RWPE2 (cell line): Measurements from ENCODE around the gene ITGA11.

Experiments
- ATAC-seq: fragments of 200-7000 bp; cut with Tn5 transposase; 3 replicates; pipeline ENCODE4 v1.9.1; 2021; ENCODE audit warnings: low read depth
- DNase-seq: peaks from one replicate; pipeline ENCODE4 v3.0.0-alpha.2; 2020; ENCODE audit warnings: low spot score
- H3K27ac ChIP-seq: fragments of 450-650 bp; 2 replicates; pipeline ENCODE4 v1.5.1; 2017; ENCODE audit warnings: mild to moderate bottlenecking; ENCODE audit not compliant: poor library complexity, severe bottlenecking
- H3K27me3 ChIP-seq: fragments of 250-450 bp; sonication (Bioruptor Pico); 2 replicates; pipeline ENCODE4 v1.5.1; 2021; ENCODE audit warnings: mild to moderate bottlenecking, moderate library complexity; ENCODE audit not compliant: insufficient read depth, poor library complexity, severe bottlenecking
- H3K36me3 ChIP-seq: fragments of 250-450 bp; sonication (Bioruptor Pico); 2 replicates; pipeline ENCODE4 v1.5.1; 2020; ENCODE audit warnings: low read depth, mild to moderate bottlenecking, moderate library complexity
- H3K4me1 ChIP-seq: fragments of 250-450 bp; sonication (Bioruptor Pico); 2 replicates; pipeline ENCODE4 v1.5.1; 2021; ENCODE audit warnings: mild to moderate bottlenecking, moderate library complexity; ENCODE audit not compliant: insufficient read depth, poor library complexity, severe bottlenecking
- H3K4me3 ChIP-seq: fragments of 250-450 bp; sonication (Bioruptor Pico); 2 replicates; pipeline ENCODE4 v1.5.1; 2021; ENCODE audit warnings: mild to moderate bottlenecking, moderate library complexity; ENCODE audit not compliant: severe bottlenecking
- H3K9me3 ChIP-seq: fragments of 250-450 bp; sonication (Bioruptor Pico); 2 replicates; pipeline ENCODE4 v1.5.1; 2021; ENCODE audit warnings: mild to moderate bottlenecking, moderate library complexity; ENCODE audit not compliant: severe bottlenecking
- TF ChIP-seq, protein P1 (sequence below): fragments of 450-650 bp; IDR thresholded peaks from one replicate; pipeline ENCODE4 v1.5.1; 2017; ENCODE audit warnings: mild to moderate bottlenecking, moderate library complexity; ENCODE audit not compliant: poor library complexity, severe bottlenecking

ITGA11 gene

DNA sequence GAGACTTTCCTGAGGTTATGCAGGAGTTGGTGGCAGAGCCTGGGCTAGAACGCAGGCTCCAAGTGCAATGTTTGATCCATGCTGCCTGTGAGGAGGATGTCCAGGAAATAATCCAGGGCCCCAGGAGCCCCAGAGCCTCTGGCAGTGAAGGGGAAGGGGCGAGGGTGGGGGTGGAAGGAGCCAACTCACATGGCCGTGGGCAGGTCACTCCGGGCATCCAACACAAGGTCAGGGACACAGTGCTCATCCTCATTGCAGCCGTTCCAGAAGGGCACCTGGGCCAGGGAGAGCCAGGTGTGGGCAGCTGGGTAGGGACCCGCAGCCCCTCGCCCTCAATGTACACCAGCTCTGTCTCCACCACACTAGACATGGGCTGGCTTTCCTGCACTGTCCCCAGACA lies 110.7 kb downstream of the ITGA11 start:
- no peaks in the 10 kb centered on the region for H3K36me3 ChIP-seq
- no peak overlapping the region for H3K27ac ChIP-seq
- ATAC-seq: no peak

DNA sequence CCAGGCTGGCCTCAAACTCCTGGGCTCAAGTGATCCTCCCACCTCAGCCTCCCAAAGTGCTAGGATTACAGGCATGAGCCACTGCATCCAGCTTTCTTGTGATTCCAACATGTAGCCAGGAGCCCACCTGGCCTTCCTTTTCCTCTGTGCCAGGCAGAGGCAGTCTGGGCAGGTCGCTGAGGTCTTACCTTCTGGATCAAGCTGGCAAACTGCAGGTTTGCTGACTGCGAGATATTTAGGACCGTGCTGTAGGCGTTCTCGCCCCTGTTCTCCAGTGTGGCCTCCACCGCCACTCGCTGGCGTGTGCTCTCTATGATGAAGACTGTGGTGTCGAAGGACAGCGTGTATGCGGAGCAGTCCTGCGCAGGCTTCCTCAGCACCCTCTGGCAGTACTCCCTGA lies 112.0 kb downstream of the ITGA11 start:
- H3K9me3 ChIP-seq: no peaks in the 10 kb centered on the region
- no peaks in the 10 kb centered on the region for H3K4me1 ChIP-seq
- ATAC-seq (no peak), DNase-seq (peak; percentile 58)
- H3K27ac ChIP-seq: no peak overlapping the region
- TF ChIP-seq, protein P1, sequence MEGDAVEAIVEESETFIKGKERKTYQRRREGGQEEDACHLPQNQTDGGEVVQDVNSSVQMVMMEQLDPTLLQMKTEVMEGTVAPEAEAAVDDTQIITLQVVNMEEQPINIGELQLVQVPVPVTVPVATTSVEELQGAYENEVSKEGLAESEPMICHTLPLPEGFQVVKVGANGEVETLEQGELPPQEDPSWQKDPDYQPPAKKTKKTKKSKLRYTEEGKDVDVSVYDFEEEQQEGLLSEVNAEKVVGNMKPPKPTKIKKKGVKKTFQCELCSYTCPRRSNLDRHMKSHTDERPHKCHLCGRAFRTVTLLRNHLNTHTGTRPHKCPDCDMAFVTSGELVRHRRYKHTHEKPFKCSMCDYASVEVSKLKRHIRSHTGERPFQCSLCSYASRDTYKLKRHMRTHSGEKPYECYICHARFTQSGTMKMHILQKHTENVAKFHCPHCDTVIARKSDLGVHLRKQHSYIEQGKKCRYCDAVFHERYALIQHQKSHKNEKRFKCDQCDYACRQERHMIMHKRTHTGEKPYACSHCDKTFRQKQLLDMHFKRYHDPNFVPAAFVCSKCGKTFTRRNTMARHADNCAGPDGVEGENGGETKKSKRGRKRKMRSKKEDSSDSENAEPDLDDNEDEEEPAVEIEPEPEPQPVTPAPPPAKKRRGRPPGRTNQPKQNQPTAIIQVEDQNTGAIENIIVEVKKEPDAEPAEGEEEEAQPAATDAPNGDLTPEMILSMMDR: no peak
- no peaks in the 10 kb centered on the region for H3K27me3 ChIP-seq
- H3K36me3 ChIP-seq: no peaks in the 10 kb centered on the region
- no peak overlapping the region for H3K4me3 ChIP-seq

More for the DNA sequence above, 110.7 kb downstream of the ITGA11 start:
- no peak overlapping the region for H3K4me3 ChIP-seq
- no peak for DNase-seq
- H3K27me3 ChIP-seq: no peaks in the 10 kb centered on the region
- no peaks in the 10 kb centered on the region for H3K4me1 ChIP-seq
- TF ChIP-seq, protein P1: no peak
- H3K9me3 ChIP-seq: no peaks in the 10 kb centered on the region

DNA sequence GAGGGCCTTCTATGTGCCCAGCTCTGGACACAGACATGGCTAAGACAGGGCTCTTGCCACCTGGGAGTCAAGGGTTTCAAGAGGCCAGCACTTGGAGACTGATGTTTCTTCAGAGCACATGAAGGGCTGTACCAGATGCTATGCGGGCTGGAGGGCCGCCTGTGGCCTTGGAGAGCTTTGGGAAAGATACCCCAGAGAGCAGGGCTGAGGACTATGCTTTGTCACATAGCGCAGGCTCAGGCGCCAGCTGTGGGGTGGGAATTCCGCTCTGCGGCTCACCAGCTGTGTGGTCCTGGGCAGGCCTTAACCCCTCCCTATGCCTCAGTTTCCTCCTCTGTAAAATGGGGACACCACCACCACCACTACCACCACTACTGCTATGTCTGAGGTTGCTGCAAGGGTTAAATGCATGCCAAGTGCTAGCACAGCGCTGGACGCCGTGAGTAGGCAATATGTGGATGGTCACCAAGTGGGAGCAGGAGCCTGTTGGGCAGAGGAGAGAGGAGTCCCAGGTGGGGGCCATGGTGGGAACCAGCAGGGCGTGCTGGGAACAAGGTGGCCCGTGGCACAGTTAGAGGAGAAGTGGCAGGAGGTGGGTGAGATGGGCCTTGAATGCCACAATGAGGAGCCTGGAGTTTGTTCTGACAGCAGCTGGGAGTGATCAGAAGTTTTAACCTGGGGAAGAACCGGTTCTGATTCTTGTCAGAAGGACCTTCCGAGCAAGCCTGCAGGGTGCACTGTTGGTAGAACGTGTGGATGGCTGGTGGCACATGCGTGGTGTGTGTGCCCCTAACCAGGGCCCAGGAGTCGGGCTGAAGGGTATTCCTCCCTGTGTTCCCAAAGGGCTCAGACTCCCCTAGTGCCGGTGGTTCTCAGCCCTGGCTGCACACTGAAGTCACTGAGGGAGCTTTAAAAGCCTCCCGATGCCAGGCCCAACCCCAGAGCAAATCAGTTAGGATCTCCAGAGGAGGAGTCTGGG lies 112.7 kb downstream of the ITGA11 start:
- Histone ChIP-seq H3K36me3 (no peaks in the 10 kb centered on the region), H3K4me3 (no peak overlapping the region), H3K9me3 (no peaks in the 10 kb centered on the region), H3K27ac (no peak overlapping the region), H3K27me3 (no peaks in the 10 kb centered on the region), H3K4me1 (no peaks in the 10 kb centered on the region)
- no peak for ATAC-seq
- peak; percentile 63 for DNase-seq
- TF ChIP-seq, protein P1: no peak

DNA sequence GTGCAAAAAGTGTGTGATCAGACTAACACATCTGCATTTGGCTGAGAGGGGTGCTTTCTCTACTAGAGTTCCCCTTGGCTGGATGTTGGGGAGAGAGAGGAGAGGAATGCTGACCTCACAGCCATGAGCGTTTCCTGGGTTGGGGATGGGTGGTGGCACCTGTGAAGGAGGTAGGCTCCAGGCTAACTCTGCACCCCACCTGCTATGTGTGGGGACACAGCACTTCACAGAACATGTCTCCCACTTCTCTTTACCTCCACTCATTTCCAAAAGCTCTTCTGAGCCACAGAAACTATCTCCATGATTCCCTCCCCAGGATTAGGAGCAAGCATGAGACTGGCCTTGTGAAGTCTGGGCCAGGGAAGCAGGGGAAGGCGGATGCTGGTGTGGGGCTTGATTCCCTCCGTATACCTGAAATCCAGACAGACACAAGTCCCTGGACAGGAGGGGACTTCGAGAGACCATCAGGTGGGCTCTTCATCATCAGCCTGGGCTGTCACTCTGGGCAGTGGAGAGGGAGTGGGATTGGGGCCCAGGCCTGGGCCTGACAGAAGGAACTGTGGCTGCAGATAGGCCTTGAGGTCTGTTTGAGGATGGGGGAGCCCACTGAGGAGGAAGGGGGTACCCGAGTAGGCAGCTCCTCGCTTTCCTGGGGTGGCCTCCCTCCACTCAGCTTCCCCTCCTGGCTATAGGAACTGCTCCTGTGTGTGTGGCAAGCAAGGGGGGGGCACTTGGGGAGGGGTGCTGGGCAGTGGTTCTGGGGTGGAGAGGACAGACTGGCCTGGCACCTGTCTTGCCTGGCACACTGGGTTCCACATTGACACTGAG lies 113.7 kb downstream of the ITGA11 start:
- ATAC-seq (no peak), DNase-seq (peak; percentile 51)
- Histone ChIP-seq H3K9me3 (no peaks in the 10 kb centered on the region), H3K36me3 (no peaks in the 10 kb centered on the region), H3K27ac (no peak overlapping the region), H3K4me3 (no peak overlapping the region), H3K4me1 (no peaks in the 10 kb centered on the region), H3K27me3 (no peaks in the 10 kb centered on the region)
- TF ChIP-seq, protein P1: no peak
